Transverse colon (tissue), 4 donors: ENCODE measurements around the gene TP53I11. TPM values are rescaled to one million over a fixed set of nuclear protein-coding genes. Genes with fewer than 3 reads are reported as not detected.

ENCODE experiments used
- DNase-seq: peaks from one replicate; pipeline ENCODE4 v3.0.0-alpha.2; 2019
- H3K27ac ChIP-seq, 4 donors: fragments of 200-600 bp; sonication (generic); 2 replicates each; pipeline ENCODE4 v1.5.1; 2016 to 2018; ENCODE audit warnings: inconsistent platforms in 4 of 4
- H3K27me3 ChIP-seq: fragments of 200-600 bp; sonication (generic); 2 replicates; pipeline ENCODE4 v1.5.1; 2017; ENCODE audit warnings: inconsistent platforms
- H3K36me3 ChIP-seq, 4 donors: fragments of 200-600 bp; sonication (generic); 2 replicates each; pipeline ENCODE4 v1.5.1; 2017 to 2019; ENCODE audit warnings: inconsistent platforms in 4 of 4
- H3K4me1 ChIP-seq, 4 donors: fragments of 200-600 bp; sonication (generic); 2 replicates each; pipeline ENCODE4 v1.5.1; 2017 to 2020; ENCODE audit warnings: inconsistent platforms in 4 of 4
- H3K4me3 ChIP-seq, 4 donors: fragments of 200-600 bp; sonication (generic); 1 replicate in 1 of 4; 2 replicates in 3 of 4; pipeline versions ENCODE4 v1.5.1 to v1.6.1; 2017 to 2019; ENCODE audit warnings: inconsistent platforms in 4 of 4
- H3K9me3 ChIP-seq, 2 donors: fragments of 200-600 bp; sonication (generic); 2 replicates each; pipeline ENCODE4 v1.5.1; 2017 to 2019; ENCODE audit warnings: inconsistent platforms in 2 of 2
- CTCF ChIP-seq, 5 experiments: fragments of 200-600 bp in 3 of 5; fragments of 450-650 bp in 2 of 5; sonication (generic) in 3 of 5; IDR thresholded peaks; 1 replicate in 2 of 5; 2 replicates in 3 of 5; pipeline ENCODE4 v1.5.1; 2016 to 2017; ENCODE audit warnings: antibody characterized with exemption in 5 of 5, inconsistent platforms in 3 of 5, mild to moderate bottlenecking in 2 of 5, moderate library complexity in 1 of 5
- EP300 ChIP-seq: sonication (generic); formaldehyde crosslinking; IDR thresholded peaks from one replicate; pipeline ENCODE4 v1.6.1; 2017; ENCODE audit warnings: antibody characterized with exemption, low read depth
- POLR2A ChIP-seq: fragments of 450-650 bp; IDR thresholded peaks from one replicate; pipeline ENCODE4 v1.6.1; 2016; ENCODE audit warnings: antibody characterized with exemption, mild to moderate bottlenecking, moderate library complexity
- POLR2AphosphoS5 ChIP-seq, 3 donors: sonication (generic); formaldehyde crosslinking; IDR thresholded peaks; one replicate each; pipeline ENCODE4 v1.6.1; 2016; ENCODE audit warnings: antibody characterized with exemption in 3 of 3
- WGBS, 2 donors: methylation state at CpG; one replicate each; pipeline ENCODE4 v1.1.5; 2018; ENCODE audit warnings: low coverage in 1 of 2; 5-methylcytosine and 5-hydroxymethylcytosine counted together
- in situ Hi-C, 4 donors: fragments of 200-750 bp; cut with MboI; loops; one replicate each; pipeline versions ENCODE4 v1.15.0 to v1.15.1; 2017; ENCODE audit warnings: low sequenced_read_pairs in 3 of 4, low pct_ligation_motif_present in 1 of 4, low pct_unique_long_range_greater_than_20kb in 1 of 4
- intact Hi-C: fragments of 100-400 bp; cut with DNase I; formaldehyde crosslinking; loops from one replicate; pipeline ENCODE4 v1.15.1; 2023; ENCODE audit warnings: low total_unique reads
- total RNA-seq, 4 donors: library from RNA; depleted of rRNA; stranded (reverse); fragments of >200 nt; gene quantifications; one replicate each; pipeline ENCODE4 v1.1.0, GENCODE V29; 2016

TP53I11 gene
- total RNA-seq, 4 donors from 2014 or later, result 41.5 to 90.0 (median 56.4) TPM

DNA sequence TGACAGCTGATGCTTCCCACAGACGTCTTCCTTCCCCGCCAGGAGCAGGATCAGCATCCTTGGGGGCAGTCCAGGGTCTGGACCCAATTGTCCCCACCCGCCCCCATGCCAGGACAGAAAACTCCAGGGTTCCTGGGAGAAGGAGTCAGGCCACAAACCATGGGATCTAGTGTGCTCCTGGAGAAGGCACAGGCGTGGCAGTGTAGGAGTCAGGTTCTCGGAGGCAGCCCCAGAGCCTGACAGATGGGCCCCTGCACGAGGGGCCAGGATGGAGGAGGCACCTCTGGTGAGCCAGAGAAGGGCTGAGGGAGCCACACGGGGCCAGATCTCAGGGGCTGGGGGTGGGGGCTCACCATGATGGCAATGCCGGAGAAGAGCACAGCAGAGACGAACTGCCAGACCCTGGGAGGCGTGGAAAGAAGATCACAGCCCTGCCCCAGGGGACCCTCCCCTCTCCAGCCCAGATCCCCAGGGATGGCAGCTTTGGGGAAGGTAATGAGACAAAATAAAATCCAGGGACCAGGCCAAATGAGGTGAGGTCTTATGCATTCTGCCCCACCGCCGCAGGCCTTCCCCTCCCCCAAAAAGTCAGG is 13.6 kb downstream of the TP53I11 start:
- intact Hi-C loops (loop anchor here (2.0 kb wide), 1 partner anchor 166 kb away; no protein-coding TSS in a partner anchor), in situ Hi-C loops (loop anchor here (5.0 to 25.0 kb wide), 4 partner anchors 165 to 400 kb away; no protein-coding TSS in a partner anchor)
- WGBS, 2 donors, result 72 to 87% methylated on average over 6 to 12 of the region's 12 CpGs
- no peak overlapping the region for H3K4me3 ChIP-seq
- H3K36me3 ChIP-seq, result no peaks in the 10 kb centered on the region
- no peaks in the 10 kb centered on the region for H3K27me3 ChIP-seq
- peaks cover 0 to 5% (median 0%) of the 10 kb centered on the region in 4 donors for H3K4me1 ChIP-seq
- no peak for DNase-seq
- H3K9me3 ChIP-seq, result no peaks in the 10 kb centered on the region
- no peak overlapping the region for H3K27ac ChIP-seq
- TF ChIP-seq POLR2AphosphoS5 (IDR thresholded peaks at IDR 0.05), result no peak
- TF ChIP-seq EP300, result no peak
- TF ChIP-seq CTCF (IDR thresholded peaks at IDR 0.05), result no peak
- TF ChIP-seq POLR2A, result no peak

GRCh38 chr11:44936525-44936924 is 14.2 kb downstream of the TP53I11 start:
- H3K4me3 ChIP-seq, result no peak overlapping the region
- intact Hi-C loops (loop anchor here (2.0 kb wide), 1 partner anchor 166 kb away; no protein-coding TSS in a partner anchor), in situ Hi-C loops (loop anchor here (5.0 to 25.0 kb wide), 4 partner anchors 166 to 401 kb away; no protein-coding TSS in a partner anchor)
- no peaks in the 10 kb centered on the region for H3K9me3 ChIP-seq
- H3K27me3 ChIP-seq, result no peaks in the 10 kb centered on the region
- 10% methylated on average over 3 of the region's 20 CpGs; no CpG with 5 or more reads in 1 of the 2 donors for WGBS, 2 donors
- no peaks in the 10 kb centered on the region for H3K36me3 ChIP-seq
- TF ChIP-seq CTCF (IDR thresholded peaks at IDR 0.05) (peak; percentile 96 to 98 (median 97)), POLR2A (no peak)
- DNase-seq, result peak; percentile 88
- no peak overlapping the region for H3K27ac ChIP-seq
- H3K4me1 ChIP-seq, result peaks cover 0 to 5% (median 0%) of the 10 kb centered on the region in 4 donors

GRCh38 chr11:44934735-44935250 is 15.9 kb downstream of the TP53I11 start:
- 93% methylated on average over 13 of the region's 13 CpGs; no CpG with 5 or more reads in 1 of the 2 donors for WGBS, 2 donors
- intact Hi-C loops, result no loop called here
- Histone ChIP-seq H3K4me3 (no peak overlapping the region), H3K36me3 (no peaks in the 10 kb centered on the region), H3K27ac (no peak overlapping the region), H3K9me3 (no peaks in the 10 kb centered on the region), H3K27me3 (no peaks in the 10 kb centered on the region), H3K4me1 (no peaks in the 10 kb centered on the region)
- in situ Hi-C loops, result loop anchor here (5.0 to 25.0 kb wide), 4 partner anchors 168 to 403 kb away; no protein-coding TSS in a partner anchor
- TF ChIP-seq EP300, result no peak
- no peak for TF ChIP-seq POLR2A
- no peak for TF ChIP-seq POLR2AphosphoS5 (IDR thresholded peaks at IDR 0.05)
- no peak for TF ChIP-seq CTCF (IDR thresholded peaks at IDR 0.05)
- no peak for DNase-seq

DNA sequence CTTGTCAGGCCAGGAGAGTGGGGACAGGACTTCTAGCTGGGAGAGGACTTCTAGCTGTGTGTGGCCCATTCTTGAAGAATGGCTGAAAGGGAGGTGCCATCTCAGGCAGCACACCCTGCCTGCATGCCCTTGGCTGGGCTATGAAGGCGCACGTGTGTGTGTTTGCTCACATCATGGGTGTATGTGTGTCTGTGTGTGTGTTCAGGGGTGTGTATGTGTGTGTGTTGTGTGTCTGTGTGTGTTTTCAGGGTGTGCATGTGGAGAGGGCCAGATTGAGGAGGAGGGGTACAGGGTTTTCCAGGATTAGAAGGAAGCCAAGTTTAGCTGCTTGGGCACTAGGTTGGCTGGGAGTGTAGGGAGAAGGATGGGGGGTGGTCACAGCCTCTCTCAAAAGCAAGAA is 16.6 kb downstream of the TP53I11 start:
- intact Hi-C loops (no loop called here), in situ Hi-C loops (loop anchor here in 3 of 4 donors (10.0 to 25.0 kb wide), 2 partner anchors 391 to 403 kb away; no protein-coding TSS in a partner anchor)
- Histone ChIP-seq H3K4me3 (no peak overlapping the region), H3K4me1 (no peaks in the 10 kb centered on the region), H3K9me3 (no peaks in the 10 kb centered on the region), H3K27me3 (no peaks in the 10 kb centered on the region), H3K27ac (no peak overlapping the region), H3K36me3 (no peaks in the 10 kb centered on the region)
- 73% methylated on average over 2 of the region's 2 CpGs; no CpG with 5 or more reads in 1 of the 2 donors for WGBS, 2 donors
- no peak for DNase-seq
- TF ChIP-seq POLR2A, result no peak
- TF ChIP-seq CTCF (IDR thresholded peaks at IDR 0.05), result no peak
- TF ChIP-seq POLR2AphosphoS5 (IDR thresholded peaks at IDR 0.05), result no peak
- TF ChIP-seq EP300, result no peak
